HCT116 (cell line): Measurements from ENCODE around the gene ADORA1. TPM values are rescaled to one million over a fixed set of nuclear protein-coding genes. Genes with fewer than 3 reads are reported as not detected.

ENCODE experiments used
- ATAC-seq: fragments of 200-7000 bp; cut with Tn5 transposase; 2 replicates; pipeline ENCODE4 v1.9.1; 2020; ENCODE audit warnings: mild to moderate bottlenecking, moderate library complexity
- BruUV-seq: library from RNA; stranded (reverse); fragments of 400-500 nt; replicated peaks from 2 replicates; lab custom pipeline; 2021; lab: Mats Ljungman, UMichigan
- CTCF ChIA-PET: fragments of 300-600 bp; sonication (Branson Sonifier 250); formaldehyde crosslinking; loops from one replicate; lab custom pipeline; 2021; ENCODE audit warnings: antibody characterized with exemption; lab: Charles Lee
- POLR2A ChIA-PET: fragments of 300-600, 350-600 bp; sonication (Branson Sonifier 250); formaldehyde crosslinking; loops from one replicate; lab custom pipeline; 2021; ENCODE audit warnings: antibody characterized with exemption; lab: Charles Lee
- RAD21 ChIA-PET, 2 experiments: fragments of 300-600 bp; sonication (Branson Sonifier 250); formaldehyde crosslinking; loops; one replicate each; lab custom pipeline; 2023; ENCODE audit warnings: low total read pairs in 2 of 2; ENCODE audit not compliant: uncharacterized antibody in 2 of 2, unreplicated experiment in 2 of 2, low non-redundant PET in 1 of 2; lab: Charles Lee
- DNase-seq: peaks from one replicate; pipeline ENCODE4 v3.0.0-alpha.2; 2010; ENCODE audit warnings: low read depth, low spot score
- H2AFZ ChIP-seq: fragments of 200-600 bp; shearing (Covaris generic), sonication (generic); 2 replicates; pipeline ENCODE4 v1.6.1; 2017; ENCODE audit warnings: low read depth, mixed run types, mixed read lengths, antibody characterized with exemption, low read length; ENCODE audit not compliant: poor library complexity, severe bottlenecking
- H3K27ac ChIP-seq: 2 replicates; pipeline ENCODE4 v1.5.1; 2012; ENCODE audit warnings: low read depth, low read length
- H3K27me3 ChIP-seq: fragments of 200-600 bp; sonication (generic); 2 replicates; pipeline ENCODE4 v1.6.1; 2016; ENCODE audit warnings: mixed run types, low read length, mixed read lengths; ENCODE audit not compliant: insufficient read depth
- H3K36me3 ChIP-seq, 2 experiments: fragments of 200-500 bp in 1 of 2; fragments of 200-600 bp in 1 of 2; sonication (Bioruptor generic) in 1 of 2; sonication (generic) in 1 of 2; 2 replicates each; pipeline versions ENCODE4 v1.5.1 to v1.6.1; 2014 to 2016; ENCODE audit warnings: low read length in 2 of 2, inconsistent platforms in 1 of 2, mixed read lengths in 1 of 2, mixed run types in 1 of 2; ENCODE audit not compliant: insufficient read depth in 2 of 2, control insufficient read depth in 1 of 2
- H3K4me1 ChIP-seq, 2 experiments: fragments of 200-600 bp in 1 of 2; sonication (generic) in 1 of 2; 2 replicates each; pipeline versions ENCODE4 v1.5.1 to v1.6.1; 2012 to 2017; ENCODE audit warnings: low read length in 2 of 2, inconsistent platforms in 1 of 2, mild to moderate bottlenecking in 1 of 2, mixed read lengths in 1 of 2, mixed run types in 1 of 2, moderate library complexity in 1 of 2; ENCODE audit not compliant: insufficient read depth in 2 of 2, control insufficient read depth in 1 of 2
- H3K4me2 ChIP-seq: fragments of 200-600 bp; sonication (generic); 2 replicates; pipeline ENCODE4 v1.6.1; 2017; ENCODE audit warnings: mixed run types, low read length, mixed read lengths
- H3K4me3 ChIP-seq, 2 experiments: fragments of 200-600 bp in 1 of 2; sonication (generic) in 1 of 2; replicated peaks in 1 of 2; 2 replicates each; pipeline ENCODE4 v1.5.1; 2011 to 2016; ENCODE audit warnings: low read length in 2 of 2, control low read depth in 1 of 2, low read depth in 1 of 2, mild to moderate bottlenecking in 1 of 2, mixed read lengths in 1 of 2, mixed run types in 1 of 2
- H3K79me2 ChIP-seq: fragments of 200-600 bp; sonication (generic); 2 replicates; pipeline ENCODE4 v1.6.1; 2017; ENCODE audit warnings: mild to moderate bottlenecking, mixed run types, low read length, moderate library complexity, mixed read lengths; ENCODE audit not compliant: insufficient read depth
- H3K9ac ChIP-seq: fragments of 200-600 bp; sonication (generic); 2 replicates; pipeline ENCODE4 v1.6.1; 2016; ENCODE audit warnings: low read length, mixed read lengths
- H3K9me2 ChIP-seq: fragments of 200-600 bp; sonication (generic), shearing (Covaris generic); 2 replicates; pipeline ENCODE4 v1.6.1; 2017; ENCODE audit warnings: mixed run types, mild to moderate bottlenecking, moderate library complexity; ENCODE audit not compliant: insufficient read depth
- H3K9me3 ChIP-seq, 2 experiments: fragments of 200-500 bp in 1 of 2; fragments of 200-600 bp in 1 of 2; sonication (Bioruptor generic) in 1 of 2; sonication (generic) in 1 of 2; 2 replicates each; pipeline ENCODE4 v1.6.1; 2014 to 2017; ENCODE audit warnings: low read length in 2 of 2, mixed read lengths in 2 of 2, inconsistent platforms in 1 of 2, low read depth in 1 of 2, mild to moderate bottlenecking in 1 of 2, mixed run types in 1 of 2, moderate library complexity in 1 of 2; ENCODE audit not compliant: control insufficient read depth in 1 of 2, insufficient read depth in 1 of 2
- H4K20me1 ChIP-seq: fragments of 200-600 bp; sonication (generic), shearing (Covaris generic); 2 replicates; pipeline ENCODE4 v1.6.1; 2017; ENCODE audit warnings: mixed run types, mild to moderate bottlenecking, moderate library complexity; ENCODE audit not compliant: insufficient read depth
- CBX3 ChIP-seq: IDR thresholded peaks from 2 replicates; pipeline ENCODE4 v1.6.1; 2012; ENCODE audit warnings: low read depth
- EGR1 ChIP-seq: IDR thresholded peaks from 2 replicates; pipeline ENCODE4 v1.6.1; 2012; ENCODE audit warnings: low read depth
- ELF1 ChIP-seq: IDR thresholded peaks from 2 replicates; pipeline ENCODE4 v1.6.1; 2012; ENCODE audit warnings: low read depth, borderline replicate concordance
- EZH2 ChIP-seq: fragments of 200-600 bp; sonication (generic); IDR thresholded peaks from 2 replicates; pipeline ENCODE4 v1.6.1; 2017; ENCODE audit warnings: antibody characterized with exemption, mixed run types
- EZH2phosphoT487 ChIP-seq: fragments of 200-600 bp; IDR thresholded peaks from 2 replicates; pipeline ENCODE4 v1.6.1; 2018; ENCODE audit warnings: antibody characterized with exemption, borderline replicate concordance
- FOSL1 ChIP-seq: IDR thresholded peaks from 2 replicates; pipeline ENCODE4 v1.6.1; 2012; ENCODE audit warnings: low read depth
- POLR2A ChIP-seq: IDR thresholded peaks from 2 replicates; pipeline ENCODE4 v1.7.0; 2011; ENCODE audit warnings: borderline replicate concordance; ENCODE audit not compliant: insufficient read depth, insufficient read length; ENCODE audit errors: extremely low read depth
- RAD21 ChIP-seq: IDR thresholded peaks from 2 replicates; pipeline ENCODE4 v1.6.1; 2012; ENCODE audit warnings: low read depth, mild to moderate bottlenecking
- SP1 ChIP-seq: IDR thresholded peaks from 2 replicates; pipeline ENCODE4 v1.6.1; 2012; ENCODE audit warnings: low read depth
- TCF7L2 ChIP-seq: IDR thresholded peaks from 2 replicates; pipeline ENCODE4 v1.7.0; 2011; ENCODE audit warnings: borderline replicate concordance, inconsistent platforms; ENCODE audit not compliant: insufficient read depth, insufficient read length; ENCODE audit errors: extremely low read depth
- YY1 ChIP-seq: IDR thresholded peaks from 2 replicates; pipeline ENCODE4 v1.6.1; 2011; ENCODE audit warnings: low read length, low read depth, moderate library complexity, mild to moderate bottlenecking; ENCODE audit not compliant: insufficient replicate concordance; ENCODE audit errors: extremely low read depth
- ZBTB33 ChIP-seq: IDR thresholded peaks from 2 replicates; pipeline ENCODE4 v1.6.1; 2011; ENCODE audit warnings: mild to moderate bottlenecking, low read length, moderate library complexity; ENCODE audit not compliant: insufficient replicate concordance; ENCODE audit errors: extremely low read depth
- ZNF274 ChIP-seq: fragments of 200-500 bp; sonication (Bioruptor generic); IDR thresholded peaks from 2 replicates; pipeline ENCODE4 v1.6.1; 2014; ENCODE audit warnings: mild to moderate bottlenecking, low read depth, low read length, inconsistent platforms
- intact Hi-C: fragments of 100-400 bp; cut with micrococcal nuclease; formaldehyde crosslinking; loops from 2 replicates; pipeline ENCODE4 v1.10.0; 2022
- total RNA-seq: library from RNA; stranded (reverse); gene quantifications from one replicate; pipeline ENCODE4 v1.2.1, GENCODE V29; 2021; ENCODE audit not compliant: unreplicated experiment
- TF ChIP-seq, protein P1 (sequence below): IDR thresholded peaks from 2 replicates; pipeline ENCODE4 v1.6.1; 2012; ENCODE audit warnings: low read depth
- TF ChIP-seq, protein P2 (sequence below): IDR thresholded peaks from 2 replicates; pipeline ENCODE4 v1.6.1; 2012

The ADORA1 gene
- total RNA-seq, 1 experiment from 2014 or later, result 2.8 TPM

GRCh38 chr1:203148579-203148978, 21.1 kb downstream of the ADORA1 start (continued):
- TF ChIP-seq, protein P1, sequence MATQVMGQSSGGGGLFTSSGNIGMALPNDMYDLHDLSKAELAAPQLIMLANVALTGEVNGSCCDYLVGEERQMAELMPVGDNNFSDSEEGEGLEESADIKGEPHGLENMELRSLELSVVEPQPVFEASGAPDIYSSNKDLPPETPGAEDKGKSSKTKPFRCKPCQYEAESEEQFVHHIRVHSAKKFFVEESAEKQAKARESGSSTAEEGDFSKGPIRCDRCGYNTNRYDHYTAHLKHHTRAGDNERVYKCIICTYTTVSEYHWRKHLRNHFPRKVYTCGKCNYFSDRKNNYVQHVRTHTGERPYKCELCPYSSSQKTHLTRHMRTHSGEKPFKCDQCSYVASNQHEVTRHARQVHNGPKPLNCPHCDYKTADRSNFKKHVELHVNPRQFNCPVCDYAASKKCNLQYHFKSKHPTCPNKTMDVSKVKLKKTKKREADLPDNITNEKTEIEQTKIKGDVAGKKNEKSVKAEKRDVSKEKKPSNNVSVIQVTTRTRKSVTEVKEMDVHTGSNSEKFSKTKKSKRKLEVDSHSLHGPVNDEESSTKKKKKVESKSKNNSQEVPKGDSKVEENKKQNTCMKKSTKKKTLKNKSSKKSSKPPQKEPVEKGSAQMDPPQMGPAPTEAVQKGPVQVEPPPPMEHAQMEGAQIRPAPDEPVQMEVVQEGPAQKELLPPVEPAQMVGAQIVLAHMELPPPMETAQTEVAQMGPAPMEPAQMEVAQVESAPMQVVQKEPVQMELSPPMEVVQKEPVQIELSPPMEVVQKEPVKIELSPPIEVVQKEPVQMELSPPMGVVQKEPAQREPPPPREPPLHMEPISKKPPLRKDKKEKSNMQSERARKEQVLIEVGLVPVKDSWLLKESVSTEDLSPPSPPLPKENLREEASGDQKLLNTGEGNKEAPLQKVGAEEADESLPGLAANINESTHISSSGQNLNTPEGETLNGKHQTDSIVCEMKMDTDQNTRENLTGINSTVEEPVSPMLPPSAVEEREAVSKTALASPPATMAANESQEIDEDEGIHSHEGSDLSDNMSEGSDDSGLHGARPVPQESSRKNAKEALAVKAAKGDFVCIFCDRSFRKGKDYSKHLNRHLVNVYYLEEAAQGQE, result no peak
- no peak for TF ChIP-seq SP1
- no peak for TF ChIP-seq YY1
- no peak for TF ChIP-seq RAD21
- no peak for TF ChIP-seq TCF7L2
- TF ChIP-seq POLR2A, result no peak
- TF ChIP-seq FOSL1, result no peak

- Histone ChIP-seq H2AFZ (no peak overlapping the region), H3K4me3 (no peak overlapping the region), H3K4me1 (peaks cover 3 to 33% of the 10 kb centered on the region in 2 experiments; a peak in 3 of 4 replicates), H3K27me3 (no peaks in the 10 kb centered on the region), H3K4me2 (no peak overlapping the region), H3K79me2 (no peaks in the 10 kb centered on the region), H3K9ac (no peak overlapping the region), H3K9me3 (no peaks in the 10 kb centered on the region), H3K27ac (no peak overlapping the region), H4K20me1 (no peaks in the 10 kb centered on the region), H3K9me2 (no peaks in the 10 kb centered on the region), H3K36me3 (no peaks in the 10 kb centered on the region)
- intact Hi-C loops, result no loop called here
- no peak for ATAC-seq
- RAD21 ChIA-PET, result no interaction called here
- BruUV-seq, result no TSS peak
- CTCF ChIA-PET, result interaction anchor here (1.0 to 2.9 kb wide), 3 partner anchors 13 to 22 kb away, joined by 3 to 20 read pairs (median 12); partner anchors contain the start of gene ADORA1
- POLR2A ChIA-PET, result no interaction called here
- DNase-seq, result no peak
- TF ChIP-seq, protein P2, sequence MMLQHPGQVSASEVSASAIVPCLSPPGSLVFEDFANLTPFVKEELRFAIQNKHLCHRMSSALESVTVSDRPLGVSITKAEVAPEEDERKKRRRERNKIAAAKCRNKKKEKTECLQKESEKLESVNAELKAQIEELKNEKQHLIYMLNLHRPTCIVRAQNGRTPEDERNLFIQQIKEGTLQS, result no peak
- TF ChIP-seq, protein P1, result no peak
- no peak for TF ChIP-seq ZNF274
- no peak for TF ChIP-seq ELF1
- TF ChIP-seq FOSL1, result no peak
- no peak for TF ChIP-seq TCF7L2
- TF ChIP-seq CBX3, result no peak
- no peak for TF ChIP-seq ZBTB33
- TF ChIP-seq EGR1, result no peak
- TF ChIP-seq EZH2, result no peak
- TF ChIP-seq EZH2phosphoT487, result no peak
Measured at GRCh38 chr1:203149188-203149840, 21.8 kb downstream of the ADORA1 start.
